MM.1S (cell line): ENCODE measurements around the gene ZNF628.

Source experiments
- DNase-seq: peaks from one replicate; pipeline ENCODE4 v3.0.0-alpha.2; 2015
- H2AFZ ChIP-seq: fragments of 300-600 bp; sonication (generic); 2 replicates; pipeline ENCODE4 v1.6.0; 2016; ENCODE audit warnings: antibody characterized with exemption, low read length
- H3F3A ChIP-seq: fragments of 300-600 bp; sonication (generic); 2 replicates; pipeline ENCODE4 v1.6.1; 2016; ENCODE audit warnings: mild to moderate bottlenecking, antibody characterized with exemption, low read length, moderate library complexity, mixed read lengths; ENCODE audit not compliant: insufficient read depth
- H3K27ac ChIP-seq: fragments of 300-600 bp; sonication (generic); 2 replicates; pipeline ENCODE4 v1.5.1; 2016; ENCODE audit warnings: mild to moderate bottlenecking, low read length
- H3K27me3 ChIP-seq: fragments of 300-600 bp; sonication (generic); replicated peaks from 2 replicates; pipeline ENCODE4 v1.6.0; 2016; ENCODE audit warnings: low read length; ENCODE audit not compliant: insufficient read depth
- H3K36me3 ChIP-seq: fragments of 300-600 bp; sonication (generic); replicated peaks from 2 replicates; pipeline ENCODE4 v1.6.1; 2016; ENCODE audit warnings: mild to moderate bottlenecking, low read length, mixed read lengths; ENCODE audit not compliant: insufficient read depth
- H3K4me1 ChIP-seq: fragments of 300-600 bp; sonication (generic); 2 replicates; pipeline ENCODE4 v1.6.1; 2016; ENCODE audit warnings: low read length, mixed read lengths
- H3K4me2 ChIP-seq: fragments of 300-600 bp; sonication (generic); 2 replicates; pipeline ENCODE4 v1.6.0; 2016; ENCODE audit warnings: low read depth, low read length
- H3K4me3 ChIP-seq: fragments of 300-600 bp; sonication (generic); 2 replicates; pipeline ENCODE4 v1.5.1; 2016; ENCODE audit warnings: low read length, mixed read lengths
- H3K79me2 ChIP-seq: fragments of 300-600 bp; sonication (generic); 2 replicates; pipeline ENCODE4 v1.6.1; 2016; ENCODE audit warnings: mixed run types, low read length, mixed read lengths
- H3K9ac ChIP-seq: fragments of 300-600 bp; sonication (generic); 2 replicates; pipeline ENCODE4 v1.6.1; 2016; ENCODE audit warnings: low read length, mixed read lengths
- H3K9me2 ChIP-seq: fragments of 300-600 bp; sonication (generic); replicated peaks from 2 replicates; pipeline ENCODE4 v1.6.1; 2016; ENCODE audit warnings: mild to moderate bottlenecking, low read length, mixed read lengths; ENCODE audit not compliant: insufficient read depth
- H3K9me3 ChIP-seq: fragments of 300-600 bp; sonication (generic); replicated peaks from 2 replicates; pipeline ENCODE4 v1.6.1; 2016; ENCODE audit warnings: mild to moderate bottlenecking, low read length, mixed read lengths; ENCODE audit not compliant: insufficient read depth
- H4K20me1 ChIP-seq: fragments of 300-600 bp; sonication (generic); 2 replicates; pipeline ENCODE4 v1.6.1; 2016; ENCODE audit warnings: mild to moderate bottlenecking, low read length, moderate library complexity, mixed read lengths; ENCODE audit not compliant: insufficient read depth
- CTCF ChIP-seq: fragments of 300-600 bp; sonication (generic); IDR thresholded peaks from 2 replicates; pipeline ENCODE4 v1.5.1; 2016; ENCODE audit warnings: antibody characterized with exemption, low read length, mixed read lengths
- EZH2 ChIP-seq: fragments of 300-600 bp; sonication (generic); optimal IDR thresholded peaks from 2 replicates; pipeline ENCODE3; 2017; ENCODE audit warnings: low read depth, mild to moderate bottlenecking, antibody characterized with exemption, low read length, mixed read lengths
- EZH2phosphoT487 ChIP-seq: fragments of 300-600 bp; sonication (generic); IDR thresholded peaks from 2 replicates; pipeline ENCODE4 v1.6.1; 2018; ENCODE audit warnings: antibody characterized with exemption, low read length

Gene ZNF628

DNA sequence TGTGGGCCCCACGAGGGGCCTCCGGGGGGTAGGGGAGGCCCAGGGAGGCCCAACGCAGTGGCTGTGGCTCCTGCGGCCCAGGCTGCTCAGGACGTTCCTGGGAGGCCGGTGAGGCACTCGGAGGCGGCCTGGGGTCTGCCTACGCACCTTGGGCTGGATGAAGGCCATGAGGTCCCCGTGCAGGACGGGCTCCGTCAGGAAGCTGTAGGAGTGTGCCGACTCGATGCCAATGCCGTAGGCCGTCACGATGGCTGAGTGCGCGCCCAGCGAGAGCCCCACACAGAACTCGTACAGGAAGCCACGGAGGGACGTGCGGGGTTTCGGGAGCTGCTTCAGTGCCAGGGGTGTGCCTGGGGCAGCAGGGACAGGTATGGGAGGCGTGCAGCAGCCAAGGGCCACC, 54.6 kb downstream of the ZNF628 start:
- DNase-seq, result no peak
- H3K9ac ChIP-seq, result no peak overlapping the region
- H3K4me2 ChIP-seq, result no peak overlapping the region
- H3K79me2 ChIP-seq, result no peaks in the 10 kb centered on the region
- no peaks in the 10 kb centered on the region for H3K36me3 ChIP-seq
- H3K9me3 ChIP-seq, result no peaks in the 10 kb centered on the region
- H3K9me2 ChIP-seq, result no peaks in the 10 kb centered on the region
- TF ChIP-seq EZH2phosphoT487, result no peak
- TF ChIP-seq EZH2, result no peak
- no peak for TF ChIP-seq CTCF
- no peak overlapping the region for H2AFZ ChIP-seq
- H3F3A ChIP-seq, result no peaks in the 10 kb centered on the region
- no peak overlapping the region for H3K27ac ChIP-seq
- no peak overlapping the region for H3K4me3 ChIP-seq
- peaks cover 52% of the 10 kb centered on the region for H3K27me3 ChIP-seq
- no peaks in the 10 kb centered on the region for H3K4me1 ChIP-seq
- H4K20me1 ChIP-seq, result no peaks in the 10 kb centered on the region
